ENCODE results near the gene PTF1A.

Gene PTF1A

DNA sequence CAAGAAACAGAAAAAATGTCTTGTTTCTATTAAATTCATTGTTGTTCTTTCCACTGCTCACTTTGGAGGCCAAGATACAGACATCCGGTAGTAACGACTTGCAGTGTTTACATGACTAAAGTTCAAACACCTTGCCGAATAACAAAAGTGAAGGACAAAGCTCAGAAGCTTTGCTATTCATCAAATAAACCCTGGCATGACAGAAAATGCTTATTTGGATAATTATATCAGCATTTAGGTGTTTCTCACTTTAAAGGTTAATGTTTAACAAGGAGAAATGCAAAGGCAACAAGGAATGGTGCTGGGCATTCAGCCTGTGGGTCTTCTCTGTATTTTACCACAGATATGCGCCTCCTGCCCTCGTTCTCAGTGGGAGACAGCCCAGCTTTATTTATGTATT, 5.4 kb upstream of the PTF1A start:
- DNase-seq (ENCODE audit: low spot score): peak; percentile 72

DNA sequence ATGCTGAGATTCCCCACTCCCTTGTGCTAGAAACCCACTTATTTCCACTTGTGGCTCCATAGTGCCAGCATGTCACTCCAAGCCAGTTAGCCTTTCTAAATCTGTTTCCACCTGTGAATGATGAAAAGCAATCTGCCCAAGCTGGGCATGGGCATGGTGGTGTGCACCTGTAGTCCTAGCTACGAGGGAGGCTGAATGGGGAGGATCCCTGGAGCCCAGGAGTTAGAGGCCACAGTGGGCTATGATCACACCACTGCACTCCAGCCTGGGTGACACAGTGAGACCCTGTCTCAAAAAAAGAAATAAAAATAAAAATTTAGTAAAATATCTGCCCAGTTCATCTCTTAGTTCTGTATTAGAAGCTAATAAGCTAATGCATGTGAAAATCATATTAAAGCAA, 5.0 kb upstream of the PTF1A start:
- DNase-seq (ENCODE audit: low spot score): no peak

DNA sequence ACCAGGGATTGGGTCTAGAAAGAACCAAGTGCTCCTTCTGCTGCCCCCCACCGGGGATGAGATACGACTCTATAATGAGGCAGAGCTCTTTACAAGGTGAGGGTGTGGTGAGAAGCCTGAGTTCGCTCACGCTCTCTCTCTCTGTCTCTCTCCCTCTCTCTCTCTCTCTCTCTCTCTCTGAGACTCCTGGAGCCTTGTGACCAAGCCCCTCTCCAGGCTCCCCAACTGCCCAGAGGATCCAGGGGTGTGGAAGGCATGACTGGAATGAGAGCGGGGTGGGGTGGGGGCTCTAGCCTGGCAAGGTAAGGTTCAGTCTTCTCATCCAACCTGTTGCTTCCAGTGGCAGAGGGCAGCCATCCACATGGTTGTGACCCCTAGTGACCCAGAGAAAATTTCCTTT, 3.1 kb upstream of the PTF1A start:
- DNase-seq (ENCODE audit: low spot score): no peak

DNA sequence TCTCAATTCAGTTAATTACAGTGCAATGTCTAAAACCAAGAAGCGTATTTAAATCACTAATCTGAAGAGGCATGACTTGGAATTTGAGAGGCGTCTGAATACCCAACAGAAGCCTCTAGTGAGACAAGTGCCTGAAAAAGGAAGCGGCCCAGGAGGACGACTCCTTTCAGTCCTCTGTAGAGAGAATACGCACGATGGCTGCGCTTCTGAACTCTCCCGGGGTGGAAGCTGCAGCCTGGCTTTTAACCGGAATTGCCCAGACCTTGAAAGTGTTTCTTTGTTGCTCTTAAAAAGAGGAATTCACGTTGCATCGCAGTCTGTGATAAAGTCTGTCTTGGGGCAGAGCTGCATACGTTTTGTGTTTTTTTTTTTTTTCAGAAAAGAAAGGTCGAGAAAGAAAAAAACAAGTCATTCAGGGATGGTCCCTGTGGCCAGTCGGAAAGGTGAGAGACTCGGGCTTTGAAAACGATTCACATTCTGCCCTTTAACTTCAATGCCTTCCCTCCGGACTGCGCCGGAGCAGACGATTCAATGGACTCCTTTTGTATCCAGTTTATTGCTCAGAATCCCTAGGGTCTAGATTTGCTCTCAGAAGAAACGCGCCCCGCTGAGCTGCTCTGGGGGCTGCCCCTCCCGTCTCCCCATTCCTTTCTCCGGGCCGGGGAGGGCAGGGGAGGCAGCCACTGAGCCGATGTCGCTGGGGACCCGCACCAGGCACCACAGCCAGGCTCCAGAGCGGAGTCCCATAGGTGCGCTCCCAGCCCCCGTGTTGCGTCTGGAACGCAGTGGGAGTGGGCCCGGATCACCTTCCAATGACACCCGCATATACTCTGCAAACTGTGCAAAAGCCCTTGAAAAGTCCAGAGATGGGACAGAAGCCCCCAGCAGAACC, 994 bp upstream of the PTF1A start:
- no peak for DNase-seq (ENCODE audit: low spot score)

DNA sequence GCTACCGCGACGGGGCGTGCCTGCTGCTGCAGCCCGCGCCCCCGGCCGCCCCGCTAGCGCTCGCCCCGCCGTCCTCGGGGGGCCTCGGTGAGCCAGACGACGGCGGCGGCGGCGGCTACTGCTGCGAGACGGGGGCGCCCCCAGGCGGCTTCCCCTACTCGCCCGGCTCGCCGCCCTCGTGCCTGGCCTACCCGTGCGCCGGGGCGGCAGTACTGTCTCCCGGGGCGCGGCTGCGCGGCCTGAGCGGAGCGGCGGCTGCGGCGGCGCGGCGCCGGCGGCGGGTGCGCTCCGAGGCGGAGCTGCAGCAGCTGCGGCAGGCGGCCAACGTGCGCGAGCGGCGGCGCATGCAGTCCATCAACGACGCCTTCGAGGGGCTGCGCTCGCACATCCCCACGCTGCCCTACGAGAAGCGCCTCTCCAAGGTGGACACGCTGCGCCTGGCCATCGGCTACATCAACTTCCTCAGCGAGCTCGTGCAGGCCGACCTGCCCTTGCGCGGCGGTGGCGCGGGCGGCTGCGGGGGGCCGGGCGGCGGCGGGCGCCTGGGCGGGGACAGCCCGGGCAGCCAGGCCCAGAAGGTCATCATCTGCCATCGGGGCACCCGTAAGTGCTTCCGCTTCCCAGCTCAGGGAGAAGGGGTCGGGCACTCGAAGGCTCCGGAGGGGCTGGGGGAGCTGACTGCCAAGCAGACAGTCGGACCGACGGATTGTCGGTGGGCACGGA, 761 bp downstream of the PTF1A start:
- DNase-seq (ENCODE audit: low spot score): no peak

DNA sequence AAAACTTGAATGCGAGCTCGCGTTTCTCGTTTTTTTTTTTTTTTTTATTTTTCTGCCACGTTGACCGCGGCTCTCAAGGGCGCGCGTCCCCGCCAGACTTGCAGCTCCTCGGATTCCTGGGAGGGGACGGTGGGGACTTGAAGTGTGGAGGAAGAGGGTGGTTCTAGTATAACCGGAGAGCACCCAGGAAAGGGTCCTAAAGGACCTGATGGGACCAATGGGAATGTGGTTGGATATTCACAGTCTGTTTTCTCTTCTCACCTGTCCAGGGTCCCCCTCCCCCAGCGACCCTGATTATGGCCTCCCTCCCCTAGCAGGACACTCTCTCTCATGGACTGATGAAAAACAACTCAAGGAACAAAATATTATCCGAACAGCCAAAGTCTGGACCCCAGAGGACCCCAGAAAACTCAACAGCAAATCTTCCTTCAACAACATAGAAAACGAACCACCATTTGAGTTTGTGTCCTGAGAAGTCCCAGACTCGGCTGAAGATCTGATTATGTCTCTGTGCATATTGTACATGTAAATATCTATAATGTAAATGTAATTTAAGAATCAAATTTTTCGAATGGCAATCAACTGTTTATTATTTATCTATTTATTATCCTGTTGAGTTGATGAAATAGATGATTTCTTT, 1.4 kb downstream of the PTF1A start:
- DNase-seq (ENCODE audit: low spot score): no peak

DNA sequence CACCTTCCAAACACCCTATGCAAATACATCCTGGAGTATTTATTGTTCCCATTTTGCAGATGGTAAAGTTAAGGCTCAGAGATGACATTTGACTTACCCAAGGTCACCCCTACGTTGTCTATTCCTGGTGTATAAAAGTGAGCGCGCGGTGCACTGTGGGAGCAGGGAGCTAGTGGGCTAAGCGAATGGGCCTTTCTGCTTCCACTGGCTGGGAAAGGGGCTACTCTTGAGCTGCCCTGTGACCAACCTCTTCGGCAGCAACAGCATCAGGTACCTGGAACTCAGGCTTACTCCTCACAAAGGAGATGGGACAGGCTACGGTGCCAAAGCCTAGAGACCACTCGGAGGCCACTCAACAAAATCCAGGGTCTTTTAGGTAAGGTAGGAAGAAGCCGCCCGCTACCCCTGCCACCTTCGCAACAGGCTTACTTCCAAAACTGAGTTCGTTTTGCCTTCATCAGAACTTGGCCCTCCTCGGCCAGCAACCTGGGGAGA, 2.4 kb downstream of the PTF1A start:
- no peak for DNase-seq (ENCODE audit: low spot score)

DNA sequence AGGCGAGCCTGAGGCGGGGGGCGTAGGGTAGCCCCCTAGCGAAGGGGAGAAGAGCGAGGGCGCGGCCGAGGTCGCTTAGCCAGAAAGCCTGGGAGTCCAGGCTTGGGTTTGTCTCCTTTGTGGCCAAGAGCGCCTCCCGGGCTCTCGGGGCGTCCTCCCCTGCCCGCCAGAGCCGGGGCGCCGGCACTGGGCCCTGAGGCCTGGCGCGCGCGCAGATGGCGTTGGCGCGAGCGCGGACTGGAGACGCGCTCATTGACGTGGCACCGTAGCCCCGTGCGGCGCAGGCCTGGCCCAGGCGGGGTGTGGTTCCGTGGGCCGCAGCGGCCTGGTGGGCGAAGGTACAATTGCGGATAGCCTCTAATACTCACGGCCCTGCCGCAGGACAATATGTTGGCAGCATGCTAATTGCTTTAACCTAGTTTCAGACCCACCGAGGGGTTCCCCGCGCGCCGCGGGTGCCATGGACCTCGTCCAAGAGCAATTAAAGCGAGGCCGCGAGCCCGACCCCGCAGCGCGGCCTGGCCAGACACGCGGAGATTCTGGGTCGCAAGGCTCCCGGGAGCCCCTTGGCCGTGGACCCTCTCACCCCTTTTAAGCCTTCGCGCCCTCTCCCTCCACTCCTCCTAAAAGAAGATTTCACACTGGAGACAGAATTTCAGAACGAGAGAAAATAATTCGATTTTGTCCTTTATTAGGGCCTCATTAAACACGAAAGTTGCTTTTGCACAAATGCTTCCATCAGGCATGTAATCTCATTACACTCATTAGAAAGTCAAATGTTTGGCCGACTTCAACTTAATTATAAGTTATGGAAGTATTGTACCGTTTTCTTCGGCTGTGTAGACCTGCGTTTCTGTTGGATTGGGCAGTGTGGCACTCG, 3.1 kb downstream of the PTF1A start:
- no peak for DNase-seq (ENCODE audit: low spot score)

DNA sequence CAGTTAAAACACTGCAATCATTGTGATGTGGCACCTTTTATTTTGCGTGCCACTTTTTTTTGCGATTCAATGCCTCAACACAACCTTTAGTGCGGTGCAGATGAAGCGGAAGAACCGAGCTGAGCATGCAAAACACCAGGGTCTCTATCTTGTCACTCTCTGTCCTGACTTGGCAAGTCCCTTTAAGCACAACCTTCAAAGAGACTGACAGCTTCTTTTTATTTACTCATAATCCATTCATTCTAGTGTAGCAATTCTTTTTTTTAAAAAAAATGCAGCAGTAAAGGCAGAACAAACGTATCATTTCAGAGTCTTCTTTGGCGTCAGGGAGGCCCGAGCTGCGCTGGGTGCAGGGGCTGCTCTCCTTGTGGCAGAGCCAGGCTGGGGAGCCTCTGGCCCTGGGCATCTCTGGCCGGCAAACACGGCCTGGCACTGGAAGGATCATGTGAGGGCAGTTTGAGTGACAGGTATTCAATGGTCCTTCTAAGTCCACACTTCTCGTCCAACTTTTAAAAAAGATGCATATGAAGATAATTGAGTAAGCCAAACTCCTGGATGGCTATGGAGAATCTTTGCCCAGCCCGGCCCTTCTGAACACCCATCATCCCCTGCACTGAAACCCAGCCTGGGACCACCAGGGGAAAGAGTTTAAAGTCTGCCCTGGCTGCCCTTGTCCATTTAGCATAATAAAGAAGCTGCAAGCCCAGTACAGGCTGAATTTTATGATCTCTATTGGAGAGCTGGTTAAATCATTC, 3.9 kb downstream of the PTF1A start:
- no peak for DNase-seq (ENCODE audit: low spot score)

DNA sequence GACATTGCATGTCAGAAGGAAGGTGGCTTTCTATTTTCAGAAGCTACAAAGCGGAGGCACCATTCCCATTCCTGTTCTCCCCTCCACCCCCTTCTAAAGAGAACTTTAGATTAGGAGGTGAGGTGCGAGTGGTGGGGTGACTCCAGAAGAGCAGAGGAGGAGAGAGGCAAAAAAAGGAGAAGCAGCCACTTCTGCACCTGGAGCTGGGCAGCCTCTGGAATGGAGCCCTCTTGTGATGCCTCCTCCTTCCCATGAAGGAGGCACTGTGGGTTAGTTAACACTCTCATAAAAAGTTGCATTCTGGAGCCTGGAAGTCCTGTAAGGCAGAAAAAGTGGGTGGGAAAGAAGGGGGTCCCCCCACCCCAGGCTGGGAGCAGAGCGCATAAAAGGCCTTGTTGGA, 4.8 kb downstream of the PTF1A start:
- DNase-seq (ENCODE audit: low spot score): no peak

DNA sequence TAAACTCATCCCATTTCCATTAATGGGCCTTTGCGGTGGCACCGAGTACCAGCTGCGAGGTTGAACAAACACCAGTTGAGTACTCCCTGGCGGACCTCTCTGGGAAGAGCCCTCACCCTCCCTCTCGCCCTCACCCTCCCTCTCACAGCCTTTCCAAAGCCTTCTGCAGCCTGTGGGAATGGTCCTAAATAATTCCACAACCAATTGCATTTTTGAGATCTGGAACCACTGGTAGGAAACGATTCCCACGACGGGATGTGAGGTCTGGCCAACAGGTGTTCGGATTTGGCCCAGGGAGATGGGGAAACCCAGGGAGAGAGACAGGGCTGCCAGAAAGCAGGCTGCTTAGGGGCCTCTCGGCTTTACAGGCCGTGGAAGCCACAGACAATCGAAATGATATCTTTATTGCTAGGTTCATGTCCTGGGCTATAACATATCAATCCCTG, 5.3 kb downstream of the PTF1A start:
- no peak for DNase-seq (ENCODE audit: low spot score)

DNA sequence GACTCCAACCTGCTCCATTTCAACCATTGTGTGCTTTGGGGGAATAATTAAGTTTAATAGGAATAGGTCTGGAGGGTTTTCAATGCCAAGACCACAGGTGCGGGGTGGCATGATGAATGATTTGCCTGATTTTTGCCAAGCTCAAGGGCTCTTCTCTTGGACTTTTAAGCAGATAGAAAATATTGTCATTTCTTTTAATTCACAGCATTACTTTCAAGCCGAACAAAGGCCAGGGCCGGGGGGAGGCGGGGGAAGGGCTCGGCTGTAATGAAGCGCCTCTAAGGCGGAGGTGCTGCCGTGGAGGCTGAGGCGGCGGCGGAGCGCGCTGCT, 6.5 kb downstream of the PTF1A start:
- no peak for DNase-seq (ENCODE audit: low spot score)

DNA sequence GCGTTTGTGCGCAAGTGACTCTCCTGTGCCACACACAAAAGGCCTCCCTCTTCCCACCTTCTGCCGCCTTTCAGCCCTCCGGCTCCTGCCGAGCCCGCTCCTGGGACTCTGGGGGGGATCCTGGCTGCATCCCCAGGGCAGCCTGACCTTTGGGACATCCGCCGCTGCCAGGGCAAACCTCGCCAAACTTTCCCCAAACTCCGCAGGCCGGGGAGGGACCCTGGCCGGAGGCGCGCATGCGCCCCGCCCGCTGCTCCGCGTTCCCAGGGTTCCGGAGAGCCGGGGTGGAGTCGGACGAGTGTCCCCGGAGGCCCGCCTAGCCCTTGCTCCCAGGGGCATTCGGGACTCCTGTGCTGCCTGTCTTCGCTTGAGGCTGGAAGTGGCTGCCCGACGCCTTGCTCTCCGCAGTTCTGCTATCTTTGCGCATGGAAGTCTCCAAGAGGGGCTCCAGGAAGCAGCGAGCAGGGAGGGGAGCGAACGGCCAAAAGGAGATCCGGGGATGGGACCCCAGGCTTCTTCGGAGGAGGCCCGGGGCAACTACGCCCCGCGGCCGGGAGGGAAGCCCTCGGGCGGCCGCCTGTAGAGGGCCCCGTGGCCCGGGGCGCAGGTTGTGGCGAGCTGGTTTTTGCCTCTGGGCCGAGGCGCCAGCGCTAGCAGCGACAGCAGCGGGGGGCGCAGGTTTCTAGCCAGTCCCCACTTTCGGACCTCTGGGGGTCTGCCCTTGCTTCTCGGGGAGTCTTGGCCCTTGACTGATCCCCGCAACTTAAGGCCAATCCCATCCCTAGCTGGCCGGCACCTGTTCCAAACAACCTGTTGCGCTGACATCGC, 7.0 kb downstream of the PTF1A start:
- no peak for DNase-seq (ENCODE audit: low spot score)

DNA sequence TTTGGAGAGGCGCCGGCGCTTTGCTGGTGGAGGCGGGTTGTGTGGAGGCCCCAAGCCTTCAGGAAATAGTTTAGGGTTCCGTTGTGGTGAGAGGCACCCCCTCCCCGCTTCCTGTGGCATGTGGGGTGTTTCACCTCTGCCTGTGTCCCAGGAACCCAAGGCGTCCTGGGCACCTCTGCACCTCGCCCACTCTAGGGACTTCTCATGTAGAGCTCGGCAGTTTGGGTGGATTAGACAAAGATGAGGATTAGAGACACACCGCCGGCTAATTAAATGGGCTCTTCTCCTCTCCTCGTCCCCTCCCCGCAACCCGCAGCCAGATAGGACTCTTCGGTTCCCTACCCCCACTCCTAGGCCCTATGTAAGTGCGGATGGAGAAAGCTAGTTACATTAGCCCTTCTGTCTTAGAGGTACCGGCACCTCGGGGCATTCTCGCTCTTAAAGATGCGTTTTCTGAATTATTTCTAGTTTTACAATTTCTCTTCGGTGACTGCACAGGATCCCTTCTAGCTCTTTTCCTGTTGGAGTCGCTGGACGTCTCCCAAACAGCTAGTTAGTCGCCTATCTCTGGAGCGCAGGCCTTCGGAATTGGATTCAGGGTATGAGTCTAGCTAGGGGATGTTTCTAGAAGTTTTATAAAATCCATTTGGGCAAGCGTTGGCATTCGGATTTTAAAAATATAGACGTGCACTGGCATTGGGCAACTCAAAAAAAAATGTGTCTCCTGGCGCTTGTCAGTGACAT, 7.8 kb downstream of the PTF1A start:
- DNase-seq (ENCODE audit: low spot score): no peak

DNA sequence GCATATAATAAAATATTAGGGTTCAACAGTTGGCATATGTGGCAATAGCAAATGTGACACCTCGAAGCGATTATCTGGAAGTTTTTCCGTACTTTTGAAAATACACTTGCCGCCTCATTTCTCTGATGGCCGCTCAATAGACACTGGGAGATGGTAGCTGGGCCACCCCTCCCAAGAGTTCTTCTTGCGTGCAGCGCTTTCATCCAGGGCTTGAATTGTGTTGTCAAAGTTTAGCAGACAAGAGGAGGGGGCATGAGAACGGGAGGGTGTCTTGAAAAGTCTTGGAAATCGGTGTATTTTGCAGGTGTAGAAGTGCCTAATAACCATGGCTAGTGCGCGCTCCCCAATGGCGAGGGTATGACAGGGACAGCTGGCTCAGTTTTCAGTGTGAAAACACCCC, 8.5 kb downstream of the PTF1A start:
- no peak for DNase-seq (ENCODE audit: low spot score)

DNA sequence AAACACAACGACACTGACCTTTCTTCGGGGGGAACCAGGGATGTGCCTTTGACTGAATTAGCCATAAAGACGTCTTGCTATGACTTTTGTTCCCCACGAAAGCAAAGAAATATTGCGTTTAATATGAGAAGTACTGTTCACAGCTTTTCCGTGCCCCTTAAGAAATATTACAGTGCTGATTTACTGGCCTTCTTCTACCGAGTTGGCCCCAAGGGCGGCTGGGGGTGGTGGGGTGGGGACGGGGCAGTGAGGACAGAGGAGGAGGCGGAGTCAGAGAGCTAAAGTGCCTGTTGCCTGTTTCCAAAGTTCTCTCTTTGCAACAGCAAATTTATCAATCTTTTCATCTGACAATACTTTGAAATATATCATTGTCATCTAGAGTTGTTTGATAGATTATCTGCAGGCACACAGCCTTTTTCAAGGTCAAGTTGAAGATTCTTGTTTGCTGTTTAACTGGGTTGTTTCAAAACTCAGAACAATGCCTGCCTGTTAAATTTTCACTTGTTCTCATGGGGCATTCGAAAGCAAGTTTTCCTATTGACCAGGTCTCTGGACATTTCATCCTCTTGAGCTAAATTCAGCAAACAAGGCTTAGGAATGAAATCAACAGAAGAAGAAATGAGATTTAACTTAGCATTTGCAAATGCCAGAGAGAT, 9.0 kb downstream of the PTF1A start:
- no peak for DNase-seq (ENCODE audit: low spot score)

DNA sequence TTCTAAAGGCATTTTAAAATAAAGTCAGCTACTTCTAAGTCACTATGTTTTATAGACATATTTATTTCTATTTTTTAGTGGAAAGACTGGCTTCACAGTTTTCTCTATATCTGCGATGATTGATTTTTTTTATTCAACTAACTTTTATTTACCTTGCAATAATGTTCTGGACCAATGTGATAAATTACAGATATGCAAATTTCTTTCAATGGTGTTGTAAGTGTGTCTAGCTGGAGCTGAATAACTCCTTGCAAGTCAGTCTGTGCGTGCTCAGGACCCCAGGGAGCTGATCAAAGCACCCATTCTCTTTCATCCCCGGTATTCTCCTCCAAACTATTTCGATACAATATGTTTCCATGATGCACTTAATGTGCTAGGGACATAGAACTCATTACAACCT, 9.7 kb downstream of the PTF1A start:
- DNase-seq (ENCODE audit: low spot score): no peak

DNA sequence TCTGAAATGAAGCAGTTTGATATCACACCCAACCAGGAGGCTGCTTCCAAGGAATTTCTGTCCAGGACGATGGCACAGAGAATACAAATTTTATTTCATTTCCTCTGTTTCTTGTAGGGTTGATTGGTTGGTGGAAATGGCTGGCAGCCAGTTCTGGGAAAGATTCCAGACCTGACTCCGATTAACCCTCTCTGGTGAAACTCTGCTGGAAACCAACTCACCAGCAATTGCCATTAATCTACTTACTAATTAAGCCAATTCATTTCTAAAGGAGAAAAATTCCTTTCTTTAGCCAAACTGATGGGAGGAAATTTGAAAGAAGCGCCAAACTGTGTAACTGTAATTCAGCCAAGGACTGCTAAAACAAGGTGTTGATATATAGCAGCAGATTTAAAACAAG, 10.7 kb downstream of the PTF1A start:
- no peak for DNase-seq (ENCODE audit: low spot score)

Measured in HuH-7 (cell line).